H1 (cell line): ENCODE data around the gene PLAC9. TPM values are rescaled to one million over a fixed set of nuclear protein-coding genes. Genes with fewer than 3 reads are reported as not detected.

Experiments used
- ASH2L ChIP-seq: fragments of 200-600, 300-600 bp; sonication (generic); IDR thresholded peaks from one replicate; pipeline ENCODE4 v1.7.1; 2017; ENCODE audit warnings: low read length
- HDAC2 ChIP-seq, 2 experiments: fragments of 300-600 bp in 1 of 2; sonication (generic) in 1 of 2; IDR thresholded peaks; 2 replicates each; pipeline ENCODE4 v1.6.1; 2011 to 2012; ENCODE audit warnings: low read depth in 2 of 2, low read length in 2 of 2, mild to moderate bottlenecking in 2 of 2, moderate library complexity in 2 of 2, borderline replicate concordance in 1 of 2, inconsistent platforms in 1 of 2
- NRF1 ChIP-seq: IDR thresholded peaks from 2 replicates; pipeline ENCODE4 v1.6.1; 2011; ENCODE audit warnings: mild to moderate bottlenecking, low read depth, low read length, improper control_type of control experiment
- POU5F1 ChIP-seq: IDR thresholded peaks from 2 replicates; pipeline ENCODE4 v1.6.1; 2011; ENCODE audit warnings: low read depth, mild to moderate bottlenecking, low read length, moderate library complexity
- YY1 ChIP-seq: IDR thresholded peaks from 2 replicates; pipeline ENCODE4 v1.6.1; 2011; ENCODE audit warnings: low read depth, mild to moderate bottlenecking, low read length
- polyA plus RNA-seq, 7 experiments: library from polyadenylated mRNA; depleted of rRNA in 3 of 7; stranded (reverse) in 5 of 7; unstranded in 2 of 7; fragments of >200 nt in 5 of 7; fragments of 200-250 nt in 2 of 7; gene quantifications; 1 replicate in 5 of 7; 2 replicates in 1 of 7; 4 replicates in 1 of 7; pipeline versions ENCODE4 v1.2.1 to v1.2.3, GENCODE V29; 2011 to 2013; ENCODE audit warnings: missing spikeins in 2 of 7, mixed read lengths in 2 of 7
- total RNA-seq: library from RNA; stranded (reverse); fragmentation: NEBNext Ultra II Directional; extraction: Animal tissue kit (Norgen Biotek cat#: 25700); gene quantifications from 2 replicates; pipeline ENCODE4 v1.2.1, GENCODE V29; 2021

Gene PLAC9
- total and polyA plus RNA-seq, 2 of the 8 experiments (the other 6 are each of a cell fraction or from before 2014, with no cell fraction given) = 8.4 to 16.7 TPM

DNA sequence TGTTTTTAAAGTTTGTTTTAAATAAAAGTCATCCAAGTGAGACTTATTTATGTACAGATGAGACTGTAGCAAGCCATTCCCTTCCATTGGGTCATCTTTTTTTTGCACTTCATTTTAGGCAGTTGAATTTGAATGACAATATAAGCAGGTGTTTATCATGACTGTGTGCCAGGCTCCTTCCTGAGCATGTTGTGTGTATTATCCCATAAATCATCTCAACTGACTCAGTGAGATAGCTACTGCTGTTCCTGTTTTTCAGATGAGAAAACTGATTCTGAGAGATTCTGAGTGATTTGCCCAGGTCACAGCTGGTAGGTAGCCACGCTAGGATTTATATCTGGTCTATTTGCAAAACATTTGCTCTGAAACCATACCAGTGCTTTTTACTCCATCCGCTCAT lies 42.4 kb upstream of the PLAC9 start (continued):
- TF ChIP-seq HDAC2 (IDR thresholded peaks at IDR 0.05; ENCODE audit: borderline replicate concordance in 1 of 2, low read depth in 2 of 2, low read length in 2 of 2) (no peak), NRF1 (no peak), YY1 (no peak), POU5F1 (no peak), ASH2L (no peak)
